ENCODE data around the gene CADM4.

DNA sequence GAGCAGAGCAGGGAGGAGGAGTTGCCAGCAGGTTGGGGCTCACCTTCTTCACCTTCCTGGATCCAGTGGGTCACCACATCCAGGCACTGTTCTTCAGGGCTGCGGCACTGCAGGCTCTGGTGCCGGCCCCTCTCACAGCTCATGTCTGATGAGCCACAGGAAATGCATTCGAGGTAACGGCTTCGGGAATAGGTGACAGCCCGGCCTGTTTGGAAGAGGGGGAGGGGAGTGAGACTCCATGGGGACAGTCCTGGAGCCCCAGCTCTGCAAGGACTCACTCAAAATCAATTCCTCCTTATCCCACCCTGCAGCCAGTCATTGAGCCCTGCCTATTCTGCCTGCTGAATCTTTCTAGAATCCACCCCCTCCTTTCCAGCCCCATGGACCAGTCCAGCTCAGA, 16.8 kb upstream of the CADM4 start:
- TF ChIP-seq, protein P1, sequence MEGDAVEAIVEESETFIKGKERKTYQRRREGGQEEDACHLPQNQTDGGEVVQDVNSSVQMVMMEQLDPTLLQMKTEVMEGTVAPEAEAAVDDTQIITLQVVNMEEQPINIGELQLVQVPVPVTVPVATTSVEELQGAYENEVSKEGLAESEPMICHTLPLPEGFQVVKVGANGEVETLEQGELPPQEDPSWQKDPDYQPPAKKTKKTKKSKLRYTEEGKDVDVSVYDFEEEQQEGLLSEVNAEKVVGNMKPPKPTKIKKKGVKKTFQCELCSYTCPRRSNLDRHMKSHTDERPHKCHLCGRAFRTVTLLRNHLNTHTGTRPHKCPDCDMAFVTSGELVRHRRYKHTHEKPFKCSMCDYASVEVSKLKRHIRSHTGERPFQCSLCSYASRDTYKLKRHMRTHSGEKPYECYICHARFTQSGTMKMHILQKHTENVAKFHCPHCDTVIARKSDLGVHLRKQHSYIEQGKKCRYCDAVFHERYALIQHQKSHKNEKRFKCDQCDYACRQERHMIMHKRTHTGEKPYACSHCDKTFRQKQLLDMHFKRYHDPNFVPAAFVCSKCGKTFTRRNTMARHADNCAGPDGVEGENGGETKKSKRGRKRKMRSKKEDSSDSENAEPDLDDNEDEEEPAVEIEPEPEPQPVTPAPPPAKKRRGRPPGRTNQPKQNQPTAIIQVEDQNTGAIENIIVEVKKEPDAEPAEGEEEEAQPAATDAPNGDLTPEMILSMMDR (conservative IDR thresholded peaks at IDR 0.05 in 1 of 2, IDR thresholded peaks at IDR 0.05 in 1 of 2; ENCODE audit: low read depth in 1 of 2, low read length in 2 of 2) = no peak
- no peak for TF ChIP-seq EZH2 (IDR thresholded peaks at IDR 0.05; ENCODE audit: low read length, missing control alignments)

All from fibroblast of lung (primary cell).